ENCODE data around the gene SLC13A4. TPM values are rescaled to one million over a fixed set of nuclear protein-coding genes. Genes with fewer than 3 reads are reported as not detected.

SLC13A4 gene
- total and polyA plus RNA-seq, 8 donors: 3.5 to 7.7 (median 5.4) TPM; not detected in 2

GRCh38 chr7:135753616-135754413 is 25.8 kb upstream of the SLC13A4 start:
- no peak for ATAC-seq
- Histone ChIP-seq H3K36me3 (no peaks in the 10 kb centered on the region), H3K27ac (no peak overlapping the region), H3K4me1 (no peaks in the 10 kb centered on the region), H3K4me3 (no peak overlapping the region), H3K27me3 (no peaks in the 10 kb centered on the region), H3K9me3 (no peaks in the 10 kb centered on the region)
- no peak for DNase-seq
- TF ChIP-seq, protein P1, sequence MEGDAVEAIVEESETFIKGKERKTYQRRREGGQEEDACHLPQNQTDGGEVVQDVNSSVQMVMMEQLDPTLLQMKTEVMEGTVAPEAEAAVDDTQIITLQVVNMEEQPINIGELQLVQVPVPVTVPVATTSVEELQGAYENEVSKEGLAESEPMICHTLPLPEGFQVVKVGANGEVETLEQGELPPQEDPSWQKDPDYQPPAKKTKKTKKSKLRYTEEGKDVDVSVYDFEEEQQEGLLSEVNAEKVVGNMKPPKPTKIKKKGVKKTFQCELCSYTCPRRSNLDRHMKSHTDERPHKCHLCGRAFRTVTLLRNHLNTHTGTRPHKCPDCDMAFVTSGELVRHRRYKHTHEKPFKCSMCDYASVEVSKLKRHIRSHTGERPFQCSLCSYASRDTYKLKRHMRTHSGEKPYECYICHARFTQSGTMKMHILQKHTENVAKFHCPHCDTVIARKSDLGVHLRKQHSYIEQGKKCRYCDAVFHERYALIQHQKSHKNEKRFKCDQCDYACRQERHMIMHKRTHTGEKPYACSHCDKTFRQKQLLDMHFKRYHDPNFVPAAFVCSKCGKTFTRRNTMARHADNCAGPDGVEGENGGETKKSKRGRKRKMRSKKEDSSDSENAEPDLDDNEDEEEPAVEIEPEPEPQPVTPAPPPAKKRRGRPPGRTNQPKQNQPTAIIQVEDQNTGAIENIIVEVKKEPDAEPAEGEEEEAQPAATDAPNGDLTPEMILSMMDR (IDR thresholded peaks at IDR 0.05): no peak
- intact Hi-C loops (cut with DNase I): no loop called here

GRCh38 chr7:135748770-135749169 is 20.8 kb upstream of the SLC13A4 start, which contains the start of gene FAM180A:
Gene FAM180A (minus strand): TSS chr7:135748813. CDS start chr7:135748580, 233 bp downstream.
- DNase-seq: peak in 2 of 4 donors; percentile 15 to 56
- H3K36me3 ChIP-seq: no peaks in the 10 kb centered on the region
- ATAC-seq: peak; percentile 57
- TF ChIP-seq, protein P1 (IDR thresholded peaks at IDR 0.05): no peak
- intact Hi-C loops (cut with DNase I): no loop called here
- H3K27me3 ChIP-seq: no peaks in the 10 kb centered on the region
- H3K27ac ChIP-seq: no peak within 1 kb of the TSS
- peak within 1 kb of the TSS in 1 of 2 donors; percentile 1 for H3K4me3 ChIP-seq
- H3K9me3 ChIP-seq: no peaks in the 10 kb centered on the region
- peaks cover 0 to 5% of the 10 kb centered on the region in 2 donors for H3K4me1 ChIP-seq

GRCh38 chr7:135747366-135747765 is 19.4 kb upstream of the SLC13A4 start:
- DNase-seq (no peak), ATAC-seq (no peak)
- Histone ChIP-seq H3K9me3 (no peaks in the 10 kb centered on the region), H3K36me3 (no peaks in the 10 kb centered on the region), H3K4me1 (peaks cover 0 to 5% of the 10 kb centered on the region in 2 donors), H3K27ac (no peak overlapping the region), H3K4me3 (no peak overlapping the region), H3K27me3 (no peaks in the 10 kb centered on the region)
- intact Hi-C loops (cut with DNase I): no loop called here
- TF ChIP-seq, protein P1 (IDR thresholded peaks at IDR 0.05): no peak

GRCh38 chr7:135745703-135746312 is 17.8 kb upstream of the SLC13A4 start:
- intact Hi-C loops (cut with DNase I): no loop called here
- Histone ChIP-seq H3K27me3 (no peaks in the 10 kb centered on the region), H3K27ac (peak overlapping the region in 1 of 2 donors; percentile 33), H3K4me1 (peaks cover 0 to 5% of the 10 kb centered on the region in 2 donors), H3K9me3 (no peaks in the 10 kb centered on the region), H3K36me3 (no peaks in the 10 kb centered on the region), H3K4me3 (no peak overlapping the region)
- no peak for DNase-seq
- peak; percentile 56 for ATAC-seq
- TF ChIP-seq, protein P1 (IDR thresholded peaks at IDR 0.05): no peak

Data from left lung (tissue), 10 donors.